ENCODE data around the gene MYO16.

DNA sequence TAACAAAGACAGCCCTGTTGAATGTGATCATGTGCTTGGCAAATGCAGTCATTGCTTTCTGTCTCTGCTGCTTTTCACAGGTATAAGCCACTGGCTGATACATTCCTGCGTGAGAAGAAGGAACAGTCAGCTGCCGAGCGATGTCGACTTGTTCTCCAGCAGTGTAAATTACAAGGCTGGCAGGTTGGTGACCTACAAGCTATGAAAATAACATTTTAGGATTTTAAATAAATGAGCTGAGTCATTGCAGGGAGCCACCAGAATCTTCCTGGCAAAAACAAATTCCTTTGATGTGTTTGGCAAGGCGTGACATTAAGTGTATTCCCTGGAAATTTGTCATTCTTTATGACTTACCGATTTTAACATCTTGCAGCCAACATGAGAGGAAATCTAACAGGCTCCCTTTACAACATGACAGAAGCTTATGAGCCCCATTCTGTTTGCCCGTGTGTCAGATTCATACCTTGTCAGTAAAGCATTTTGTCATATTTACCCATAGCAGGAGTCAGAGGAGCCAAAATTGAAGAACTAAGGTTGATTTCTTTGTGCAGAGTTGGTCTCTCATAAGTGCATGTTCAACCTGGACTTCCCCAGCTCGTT, 471.4 kb downstream of the MYO16 start:
- TF ChIP-seq, protein P1, sequence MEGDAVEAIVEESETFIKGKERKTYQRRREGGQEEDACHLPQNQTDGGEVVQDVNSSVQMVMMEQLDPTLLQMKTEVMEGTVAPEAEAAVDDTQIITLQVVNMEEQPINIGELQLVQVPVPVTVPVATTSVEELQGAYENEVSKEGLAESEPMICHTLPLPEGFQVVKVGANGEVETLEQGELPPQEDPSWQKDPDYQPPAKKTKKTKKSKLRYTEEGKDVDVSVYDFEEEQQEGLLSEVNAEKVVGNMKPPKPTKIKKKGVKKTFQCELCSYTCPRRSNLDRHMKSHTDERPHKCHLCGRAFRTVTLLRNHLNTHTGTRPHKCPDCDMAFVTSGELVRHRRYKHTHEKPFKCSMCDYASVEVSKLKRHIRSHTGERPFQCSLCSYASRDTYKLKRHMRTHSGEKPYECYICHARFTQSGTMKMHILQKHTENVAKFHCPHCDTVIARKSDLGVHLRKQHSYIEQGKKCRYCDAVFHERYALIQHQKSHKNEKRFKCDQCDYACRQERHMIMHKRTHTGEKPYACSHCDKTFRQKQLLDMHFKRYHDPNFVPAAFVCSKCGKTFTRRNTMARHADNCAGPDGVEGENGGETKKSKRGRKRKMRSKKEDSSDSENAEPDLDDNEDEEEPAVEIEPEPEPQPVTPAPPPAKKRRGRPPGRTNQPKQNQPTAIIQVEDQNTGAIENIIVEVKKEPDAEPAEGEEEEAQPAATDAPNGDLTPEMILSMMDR (conservative IDR thresholded peaks at IDR 0.05), result no peak
- TF ChIP-seq ZFX (IDR thresholded peaks at IDR 0.05), result no peak

Data from C4-2B (cell line).